HG03060 (cell line): ENCODE data around the gene AK1.
"Not testable (repeated sequence)": the region's sequence is repeated elsewhere in the genome, so short reads cannot be mapped to it uniquely, and the experiment has no call there.

Experiments used
- ATAC-seq: cut with Tn5 transposase; IDR thresholded peaks from one replicate; pipeline ENCODE4 v1.9.1; 2021; ENCODE audit warnings: low read depth, moderate number of reproducible peaks; ENCODE audit not compliant: unreplicated experiment

AK1 gene

GRCh38 chr9:127870153-127870491, 7.4 kb downstream of the AK1 start:
- ATAC-seq, result not testable (repeated sequence)

DNA sequence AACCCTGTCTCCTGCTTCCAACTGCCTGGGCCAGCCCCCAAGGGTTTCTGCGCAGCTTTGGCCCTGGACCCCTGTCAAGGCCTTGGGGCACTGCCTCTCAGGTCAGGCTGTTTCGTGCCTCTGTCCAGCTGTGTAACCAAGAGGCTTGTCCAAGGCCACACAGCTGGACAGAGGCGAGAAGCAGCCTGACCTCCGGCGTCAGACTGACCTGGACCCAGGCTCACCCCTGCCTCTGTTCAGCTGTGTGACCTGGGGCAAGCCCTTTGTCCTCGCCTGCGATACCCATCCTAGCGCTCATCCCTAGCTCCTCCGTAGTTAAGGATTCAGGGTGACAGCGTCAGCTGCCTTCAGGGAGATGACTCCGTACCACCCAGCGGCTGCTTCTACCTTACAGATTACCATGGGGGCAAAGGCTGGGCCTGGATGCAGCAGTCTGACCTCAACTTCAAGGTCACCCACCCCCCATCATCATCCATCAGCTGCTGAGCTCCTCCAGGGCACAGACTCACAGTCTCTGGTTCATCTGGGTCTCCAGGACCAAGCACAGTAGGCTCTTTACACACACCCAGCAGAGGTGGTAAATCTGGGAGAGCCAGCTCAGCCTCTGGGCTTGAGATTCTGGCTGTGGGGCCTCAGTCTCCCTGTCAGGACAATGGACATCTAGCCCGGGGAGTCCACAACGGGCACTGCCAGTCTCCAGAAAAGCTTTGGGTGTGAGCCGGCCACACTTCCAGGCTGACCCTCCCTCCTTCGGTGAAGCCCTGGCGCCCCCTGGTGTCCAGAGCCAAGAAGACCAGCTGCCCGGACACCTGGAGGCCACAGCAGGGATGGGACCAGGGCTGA, 7.9 kb downstream of the AK1 start:
- no peak for ATAC-seq

- no peak for ATAC-seq
Observed at GRCh38 chr9:127868278-127868902, 9.1 kb downstream of the AK1 start.

DNA sequence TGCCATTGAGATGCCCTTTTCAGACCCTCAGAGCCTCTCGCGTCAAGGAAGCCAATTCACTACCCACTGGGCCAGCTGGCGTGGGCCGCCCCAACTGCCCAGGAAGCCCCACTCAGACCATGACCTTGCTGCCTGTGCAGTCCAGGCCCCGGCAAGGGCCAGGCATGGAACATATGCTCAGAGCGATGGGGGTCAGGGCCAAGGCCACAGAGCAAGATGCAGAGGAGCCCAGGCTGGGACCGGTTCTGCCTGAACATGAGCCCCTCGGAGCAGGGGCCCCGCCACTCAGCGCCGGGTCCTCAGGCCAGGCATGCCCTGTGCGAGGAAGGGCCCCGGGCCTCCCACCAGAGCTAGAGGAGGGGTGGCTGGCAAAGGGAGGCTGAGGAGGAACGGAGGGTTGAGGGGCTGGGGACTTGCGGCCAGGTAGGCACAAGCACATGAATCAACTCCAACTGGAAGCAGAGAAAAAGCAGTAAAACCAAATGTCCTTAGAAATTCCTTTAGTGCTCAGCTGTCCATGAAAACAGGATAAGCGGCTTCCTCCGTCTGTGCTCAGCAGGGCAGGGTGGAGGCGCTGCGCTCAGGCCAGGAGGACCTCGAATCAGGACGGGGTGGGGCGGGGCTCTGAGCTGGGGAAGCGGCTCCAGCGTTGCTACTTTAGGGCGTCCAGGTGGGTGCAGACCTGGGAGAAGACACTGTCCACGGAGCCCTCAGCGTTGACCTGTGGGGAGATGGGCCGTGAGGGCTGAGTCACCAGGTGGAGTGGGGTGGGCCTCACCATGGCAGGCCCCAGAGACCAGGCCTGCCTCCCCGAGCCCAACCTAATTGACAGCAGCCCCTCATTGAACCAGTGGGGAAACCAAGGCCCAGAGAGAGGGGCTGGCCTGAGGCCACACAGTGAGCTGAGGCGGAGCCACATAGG, 9.9 kb downstream of the AK1 start:
- no peak for ATAC-seq

- no peak for ATAC-seq
Observed at GRCh38 chr9:127866535-127866934, 10.9 kb downstream of the AK1 start.

DNA sequence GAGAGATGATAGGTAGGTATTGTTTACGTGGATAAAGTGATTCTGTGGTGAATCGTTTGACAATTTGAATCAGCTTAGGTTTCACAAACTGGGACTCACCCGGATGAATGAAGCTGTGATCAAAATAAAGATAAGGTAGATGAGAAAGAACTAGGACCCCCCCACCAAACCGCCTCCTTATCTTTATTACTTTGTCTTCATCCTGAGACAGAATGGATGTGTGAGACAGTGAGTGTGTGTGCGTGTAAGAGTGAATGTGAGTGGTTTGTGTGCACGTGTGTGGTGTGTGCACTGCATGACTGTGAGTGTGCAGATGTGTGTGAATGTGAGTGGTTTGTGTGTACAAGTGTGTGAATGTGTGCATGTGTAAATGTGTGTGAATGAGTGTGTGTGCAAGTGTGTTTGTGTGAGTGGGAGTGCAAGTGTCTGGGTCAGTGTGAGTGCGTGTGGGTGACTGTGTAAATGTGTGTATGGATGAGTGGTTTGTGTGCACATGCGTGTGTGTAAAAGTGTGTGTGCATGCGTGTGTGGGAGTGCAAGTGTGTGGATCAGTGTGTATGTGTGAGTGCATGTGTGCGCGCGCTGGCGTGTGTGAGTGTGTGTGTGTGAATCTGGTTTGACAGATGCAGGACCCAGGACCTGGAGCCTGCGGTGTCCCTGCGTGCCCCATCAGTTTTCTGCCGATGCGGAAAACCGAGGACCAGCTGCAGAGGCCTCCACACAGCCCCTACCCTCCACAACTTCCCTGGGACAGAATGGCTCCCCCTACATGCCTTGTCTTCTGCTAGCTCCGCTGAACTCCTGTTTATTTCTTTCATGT, 11.6 kb downstream of the AK1 start:
- no peak for ATAC-seq

DNA sequence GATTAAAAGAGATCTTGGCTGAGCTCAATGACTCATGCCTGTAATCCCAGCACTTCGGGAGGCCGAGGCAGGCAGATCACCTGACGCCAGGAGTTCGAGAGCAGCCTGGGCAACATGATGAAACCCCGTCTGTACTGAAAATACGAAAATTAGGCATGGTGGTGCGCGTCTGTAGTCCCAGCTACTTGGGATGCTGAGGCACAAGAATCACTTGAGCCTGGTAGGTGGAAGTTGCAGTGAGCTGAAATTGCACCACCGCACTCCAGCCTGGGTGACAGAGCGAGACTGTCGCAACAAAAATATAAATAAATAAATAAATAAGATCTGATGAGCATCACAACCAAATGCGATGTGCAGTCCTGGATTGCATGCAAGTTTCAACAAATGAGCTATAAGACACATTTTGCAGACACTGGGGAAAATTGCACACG, 14.3 kb downstream of the AK1 start:
- ATAC-seq, result no peak

- ATAC-seq, result no peak
Observed at GRCh38 chr9:127862075-127863011, 15.1 kb downstream of the AK1 start.

DNA sequence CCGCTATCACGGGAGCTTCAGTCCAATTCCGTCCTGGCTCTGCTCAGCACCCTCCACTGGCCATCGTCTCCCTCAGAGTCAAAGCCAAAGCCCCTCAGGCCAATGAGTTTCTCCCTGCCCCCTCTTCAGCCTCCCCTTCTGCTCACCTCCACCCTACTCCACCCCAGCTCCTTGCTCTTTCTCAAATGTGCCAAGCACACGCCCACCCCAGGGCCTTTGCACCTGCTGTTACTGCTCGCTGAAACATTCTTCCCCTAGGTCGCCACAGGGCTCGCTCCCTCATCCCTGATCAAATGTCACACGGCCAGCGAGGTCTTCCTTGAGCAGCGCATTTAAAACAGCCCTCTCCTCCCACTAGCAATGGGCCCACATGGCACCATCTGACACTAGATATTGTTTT, 16.7 kb downstream of the AK1 start:
- no peak for ATAC-seq

DNA sequence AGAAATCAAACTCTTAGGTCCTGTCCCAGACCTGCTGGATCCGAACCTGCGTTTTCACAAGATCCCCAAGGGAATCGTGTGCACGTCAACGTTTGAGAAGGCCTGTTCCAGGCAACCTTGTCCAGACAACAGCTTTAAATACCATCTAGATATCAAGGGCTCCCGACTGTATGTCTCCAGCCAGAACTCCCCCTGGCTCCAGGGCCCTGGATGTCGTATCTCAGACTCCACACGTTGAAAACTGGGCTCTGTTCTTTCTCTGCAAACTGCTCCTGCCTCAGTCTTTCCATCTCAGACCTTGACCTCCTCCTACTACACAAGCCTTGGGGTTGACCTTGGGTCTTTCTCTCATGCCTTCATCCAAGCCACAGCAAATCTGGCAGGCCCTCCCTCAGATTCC, 17.2 kb downstream of the AK1 start:
- no peak for ATAC-seq

- no peak for ATAC-seq
Observed at GRCh38 chr9:127858041-127858512, 19.4 kb downstream of the AK1 start.

DNA sequence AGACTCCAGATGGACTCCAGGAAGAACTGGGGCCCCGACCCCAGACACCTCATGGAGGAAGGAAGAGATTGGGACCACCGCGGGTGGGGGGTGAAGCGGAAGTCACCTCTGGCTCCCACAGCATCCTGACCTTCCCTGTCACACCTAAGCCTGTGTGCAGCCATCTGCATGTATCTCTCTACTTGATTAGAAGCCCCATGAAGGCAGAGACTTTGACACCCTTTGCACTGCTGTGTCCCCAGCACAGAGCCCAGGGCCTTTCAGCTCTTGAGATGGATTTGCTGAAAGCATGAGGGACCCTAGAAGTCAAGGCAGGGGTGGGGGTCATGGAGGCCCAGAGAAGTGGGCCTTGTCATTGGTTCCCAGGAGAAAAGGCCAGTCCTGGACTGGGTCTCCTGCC, 20.2 kb downstream of the AK1 start:
- no peak for ATAC-seq

DNA sequence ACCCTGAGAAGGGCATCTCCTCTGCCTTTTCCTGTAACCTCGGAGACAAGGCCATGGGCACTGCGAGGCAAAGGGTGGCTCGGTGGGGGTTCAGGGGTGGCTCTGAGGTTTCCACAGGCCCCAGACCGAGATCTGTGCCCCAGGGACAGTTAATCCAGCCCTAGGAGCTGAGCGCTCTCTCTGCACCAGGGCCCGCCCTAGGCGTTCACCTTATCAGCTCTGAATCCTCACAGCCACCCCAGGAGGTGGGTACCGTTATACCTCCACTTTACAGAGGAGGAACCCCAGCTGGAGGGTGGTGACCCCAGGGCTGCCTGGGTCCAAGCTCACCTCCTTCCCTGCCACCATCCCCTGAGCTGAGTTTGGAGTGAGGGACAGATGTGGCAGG, 20.8 kb downstream of the AK1 start:
- no peak for ATAC-seq

GRCh38 chr9:127856094-127856728, 21.3 kb downstream of the AK1 start:
- ATAC-seq, result no peak

DNA sequence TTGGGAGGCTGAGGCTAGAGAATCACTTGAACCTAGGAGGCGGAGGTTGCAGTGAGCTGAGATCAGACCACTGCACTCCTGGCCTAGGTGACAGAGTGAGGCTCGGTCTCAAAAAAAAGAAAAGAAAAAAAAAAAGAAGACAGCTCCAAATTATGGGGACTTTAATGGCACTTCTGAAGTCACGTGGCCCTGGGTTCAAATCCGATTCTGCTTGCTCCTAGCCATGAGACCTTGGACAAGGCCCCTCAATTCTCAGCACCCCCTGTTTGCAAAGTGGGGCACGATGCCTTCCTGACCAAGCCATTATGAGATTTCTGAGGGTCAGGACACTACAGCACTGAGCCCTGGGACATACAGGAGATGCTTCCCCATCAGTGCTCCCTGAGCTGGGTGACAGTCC, 22.0 kb downstream of the AK1 start:
- ATAC-seq, result no peak

- no peak for ATAC-seq
Observed at GRCh38 chr9:127854960-127855359, 22.5 kb downstream of the AK1 start.

- no peak for ATAC-seq
Observed at GRCh38 chr9:127854184-127854806, 23.2 kb downstream of the AK1 start, which contains the start of gene ENG. TSS of gene ENG (minus strand) at chr9:127854658. CDS start at chr9:127854355, 303 bp downstream.
